ENCODE data around the gene LHX4.
A peak's percentile ranks its signal among the peaks of the same experiment; 100 is the strongest.

The LHX4 gene

GRCh38 chr1:180248731-180249681, 18.9 kb downstream of the LHX4 start:
- H4K20me1 ChIP-seq (ENCODE audit: control insufficient read depth, insufficient read depth, low read depth, low read length) = 0 out of 2 replicates have a peak, but pooled peaks cover 3% of the 10 kb centered on the region
- no peaks in the 10 kb centered on the region for H3K79me2 ChIP-seq (ENCODE audit: control insufficient read depth, low read length)
- H3K4me1 ChIP-seq (ENCODE audit: control insufficient read depth, low read length) = no peaks in the 10 kb centered on the region
- no peak overlapping the region for H3K27ac ChIP-seq (ENCODE audit: low read depth, low read length)
- H3K9me2 ChIP-seq (replicated peaks; ENCODE audit: control insufficient read depth, low read length) = no peaks in the 10 kb centered on the region
- H3K9me3 ChIP-seq (ENCODE audit: control insufficient read depth, insufficient read depth, low read length) = no peaks in the 10 kb centered on the region
- H3K36me3 ChIP-seq (ENCODE audit: control insufficient read depth, low read length) = no peaks in the 10 kb centered on the region
- H3K4me3 ChIP-seq (ENCODE audit: low read length) = no peak overlapping the region
- TF ChIP-seq CTCF (IDR thresholded peaks at IDR 0.05; ENCODE audit: low read depth, low read length, poor library complexity, severe bottlenecking) (peak; percentile 48), EZH2phosphoT487 (IDR thresholded peaks at IDR 0.05; ENCODE audit: borderline replicate concordance, low read length) (no peak)
- no peaks in the 10 kb centered on the region for H3F3A ChIP-seq (ENCODE audit: control insufficient read depth, insufficient read depth)
- no peak overlapping the region for H3K4me2 ChIP-seq (ENCODE audit: low read length)
- no peaks in the 10 kb centered on the region for H3K27me3 ChIP-seq (ENCODE audit: control insufficient read depth, low read length)

- Histone ChIP-seq H3K9me2 (replicated peaks; ENCODE audit: control insufficient read depth, low read length) (no peaks in the 10 kb centered on the region), H3K27ac (ENCODE audit: low read depth, low read length) (no peak overlapping the region), H3K4me1 (ENCODE audit: control insufficient read depth, low read length) (no peaks in the 10 kb centered on the region), H3K4me2 (ENCODE audit: low read length) (no peak overlapping the region), H3F3A (ENCODE audit: control insufficient read depth, insufficient read depth) (no peaks in the 10 kb centered on the region), H4K20me1 (ENCODE audit: control insufficient read depth, insufficient read depth, low read depth, low read length) (0 out of 2 replicates have a peak, but pooled peaks cover 3% of the 10 kb centered on the region), H3K36me3 (ENCODE audit: control insufficient read depth, low read length) (no peaks in the 10 kb centered on the region), H3K4me3 (ENCODE audit: low read length) (no peak overlapping the region), H3K9me3 (ENCODE audit: control insufficient read depth, insufficient read depth, low read length) (no peaks in the 10 kb centered on the region), H3K27me3 (ENCODE audit: control insufficient read depth, low read length) (no peaks in the 10 kb centered on the region), H3K79me2 (ENCODE audit: control insufficient read depth, low read length) (no peaks in the 10 kb centered on the region)
- TF ChIP-seq CTCF (IDR thresholded peaks at IDR 0.05; ENCODE audit: low read depth, low read length, poor library complexity, severe bottlenecking) (no peak), EZH2phosphoT487 (IDR thresholded peaks at IDR 0.05; ENCODE audit: borderline replicate concordance, low read length) (no peak)
Observed at GRCh38 chr1:180249725-180250498, 19.8 kb downstream of the LHX4 start.

GRCh38 chr1:180250499-180250770, 20.4 kb downstream of the LHX4 start:
- Histone ChIP-seq H3K4me3 (ENCODE audit: low read length) (no peak overlapping the region), H3K9me2 (replicated peaks; ENCODE audit: control insufficient read depth, low read length) (no peaks in the 10 kb centered on the region), H3K9me3 (ENCODE audit: control insufficient read depth, insufficient read depth, low read length) (no peaks in the 10 kb centered on the region), H3K36me3 (ENCODE audit: control insufficient read depth, low read length) (no peaks in the 10 kb centered on the region), H3F3A (ENCODE audit: control insufficient read depth, insufficient read depth) (no peaks in the 10 kb centered on the region), H3K4me2 (ENCODE audit: low read length) (no peak overlapping the region), H3K27ac (ENCODE audit: low read depth, low read length) (no peak overlapping the region), H3K4me1 (ENCODE audit: control insufficient read depth, low read length) (no peaks in the 10 kb centered on the region), H4K20me1 (ENCODE audit: control insufficient read depth, insufficient read depth, low read depth, low read length) (0 out of 2 replicates have a peak, but pooled peaks cover 3% of the 10 kb centered on the region), H3K27me3 (ENCODE audit: control insufficient read depth, low read length) (no peaks in the 10 kb centered on the region), H3K79me2 (ENCODE audit: control insufficient read depth, low read length) (no peaks in the 10 kb centered on the region)
- TF ChIP-seq EZH2phosphoT487 (IDR thresholded peaks at IDR 0.05; ENCODE audit: borderline replicate concordance, low read length) (no peak), CTCF (IDR thresholded peaks at IDR 0.05; ENCODE audit: low read depth, low read length, poor library complexity, severe bottlenecking) (no peak)

Measured in DOHH2 (cell line).